ENCODE data around the gene TIMM21. TPM values are rescaled to one million over a fixed set of nuclear protein-coding genes. Genes with fewer than 3 reads are reported as not detected.

The TIMM21 gene
- total RNA-seq, 1 donor from 2014 or later = 27.5 TPM

DNA sequence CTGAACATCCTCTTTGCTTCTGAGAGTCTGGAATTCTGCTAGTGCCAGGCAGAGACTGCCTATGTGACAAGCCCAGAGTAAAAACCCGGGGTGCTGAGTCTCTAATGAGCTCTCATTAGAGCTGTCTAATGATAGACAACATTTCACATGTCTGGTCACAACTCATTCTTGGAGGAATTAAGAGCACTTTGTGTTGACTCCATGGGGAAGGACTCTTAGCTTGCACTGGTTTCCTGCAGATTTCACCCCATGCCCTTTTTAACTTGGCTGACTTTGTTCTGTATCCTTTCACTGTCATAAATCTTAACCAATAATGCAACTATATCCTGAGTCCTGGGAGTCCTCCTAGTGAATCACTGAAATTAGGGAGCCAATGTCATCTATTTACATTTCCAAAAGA lies 34.2 kb upstream of the TIMM21 start:
- no peak overlapping the region for H3K27ac Mint-ChIP-seq
- H3K4me3 Mint-ChIP-seq (ENCODE audit: low read depth) = no peak overlapping the region
- no peaks in the 10 kb centered on the region for H3K27me3 Mint-ChIP-seq
- no peak for DNase-seq (ENCODE audit: low spot score, unreplicated experiment)
- peaks cover 8% of the 10 kb centered on the region for H3K4me1 Mint-ChIP-seq (ENCODE audit: low read depth)
- TF ChIP-seq, protein P1, sequence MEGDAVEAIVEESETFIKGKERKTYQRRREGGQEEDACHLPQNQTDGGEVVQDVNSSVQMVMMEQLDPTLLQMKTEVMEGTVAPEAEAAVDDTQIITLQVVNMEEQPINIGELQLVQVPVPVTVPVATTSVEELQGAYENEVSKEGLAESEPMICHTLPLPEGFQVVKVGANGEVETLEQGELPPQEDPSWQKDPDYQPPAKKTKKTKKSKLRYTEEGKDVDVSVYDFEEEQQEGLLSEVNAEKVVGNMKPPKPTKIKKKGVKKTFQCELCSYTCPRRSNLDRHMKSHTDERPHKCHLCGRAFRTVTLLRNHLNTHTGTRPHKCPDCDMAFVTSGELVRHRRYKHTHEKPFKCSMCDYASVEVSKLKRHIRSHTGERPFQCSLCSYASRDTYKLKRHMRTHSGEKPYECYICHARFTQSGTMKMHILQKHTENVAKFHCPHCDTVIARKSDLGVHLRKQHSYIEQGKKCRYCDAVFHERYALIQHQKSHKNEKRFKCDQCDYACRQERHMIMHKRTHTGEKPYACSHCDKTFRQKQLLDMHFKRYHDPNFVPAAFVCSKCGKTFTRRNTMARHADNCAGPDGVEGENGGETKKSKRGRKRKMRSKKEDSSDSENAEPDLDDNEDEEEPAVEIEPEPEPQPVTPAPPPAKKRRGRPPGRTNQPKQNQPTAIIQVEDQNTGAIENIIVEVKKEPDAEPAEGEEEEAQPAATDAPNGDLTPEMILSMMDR (IDR thresholded peaks at IDR 0.05; ENCODE audit: unreplicated experiment) = no peak
- peaks cover 16% of the 10 kb centered on the region for H3K9me3 Mint-ChIP-seq (ENCODE audit: low read depth)
- H3K36me3 Mint-ChIP-seq (ENCODE audit: insufficient read depth) = peaks cover 8% of the 10 kb centered on the region

DNA sequence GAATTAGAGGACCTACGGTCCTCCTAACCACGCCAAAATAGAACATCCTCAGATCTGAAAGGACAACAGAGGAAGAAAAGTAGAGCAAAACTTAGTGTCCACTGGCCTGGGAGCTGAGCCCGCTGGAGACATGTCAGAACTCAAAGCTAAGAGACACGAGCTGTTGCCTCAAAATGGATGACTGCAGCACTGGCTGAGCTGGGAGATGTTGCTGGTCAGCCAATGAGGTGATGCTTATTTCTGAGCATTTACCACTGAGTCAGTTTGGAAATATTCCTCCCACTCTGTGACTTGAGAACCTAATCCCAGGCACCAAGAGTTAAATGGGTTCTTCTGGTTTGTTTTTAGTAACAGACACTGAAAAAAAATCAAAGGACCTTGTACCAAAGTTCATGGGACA lies 33.3 kb upstream of the TIMM21 start:
- Mint-ChIP-seq H3K4me1 (ENCODE audit: low read depth) (peaks cover 8% of the 10 kb centered on the region), H3K27ac (no peak overlapping the region), H3K9me3 (ENCODE audit: low read depth) (peaks cover 15% of the 10 kb centered on the region), H3K27me3 (peaks cover 5% of the 10 kb centered on the region), H3K4me3 (ENCODE audit: low read depth) (no peak overlapping the region), H3K36me3 (ENCODE audit: insufficient read depth) (peaks cover 8% of the 10 kb centered on the region)
- TF ChIP-seq, protein P1 (IDR thresholded peaks at IDR 0.05; ENCODE audit: unreplicated experiment) = no peak
- no peak for DNase-seq (ENCODE audit: low spot score, unreplicated experiment)

DNA sequence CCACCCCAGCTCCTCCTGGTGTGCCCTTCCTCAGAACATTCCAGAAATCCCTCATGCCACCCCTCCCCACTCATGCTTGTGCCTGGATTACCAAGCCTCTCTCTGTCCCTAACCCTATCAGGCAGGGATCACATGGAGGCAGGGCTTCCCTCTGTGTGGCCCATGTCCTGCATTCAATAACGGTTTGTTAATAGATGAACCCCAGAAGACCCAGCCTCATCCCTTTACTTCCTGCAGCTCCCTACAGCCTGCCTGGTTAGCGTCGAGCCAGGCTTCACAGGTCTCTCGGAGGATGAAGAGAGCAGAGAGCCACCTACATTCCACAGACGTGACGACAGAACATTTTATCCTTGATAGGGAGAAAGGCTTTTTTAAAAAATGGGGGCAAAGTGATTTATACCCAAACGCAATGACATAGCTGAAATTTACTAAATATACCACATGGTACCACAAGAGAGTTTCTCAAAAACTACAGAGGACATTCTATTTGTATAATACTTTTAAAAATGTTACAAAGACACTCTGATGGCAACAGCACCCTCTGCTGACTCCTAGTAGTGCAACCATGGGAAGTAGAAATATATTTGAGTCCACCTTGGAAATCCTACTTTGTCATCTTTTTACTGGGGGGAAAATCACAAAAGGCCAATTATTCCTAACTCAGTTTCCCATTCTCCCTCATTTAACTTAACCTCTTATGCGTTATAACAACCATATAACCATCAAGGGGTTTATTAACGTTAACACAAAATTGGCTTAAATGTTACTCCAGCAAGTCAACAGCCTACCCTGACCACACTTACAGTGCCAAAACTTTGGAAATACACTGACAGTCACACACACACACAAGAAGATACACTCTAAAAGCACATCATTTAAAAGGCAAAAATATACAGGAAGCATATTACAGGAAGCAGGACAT lies 31.4 kb upstream of the TIMM21 start:
- no peak overlapping the region for H3K4me3 Mint-ChIP-seq (ENCODE audit: low read depth)
- TF ChIP-seq, protein P1 (IDR thresholded peaks at IDR 0.05; ENCODE audit: unreplicated experiment) = peak; percentile 92
- peaks cover 8% of the 10 kb centered on the region for H3K4me1 Mint-ChIP-seq (ENCODE audit: low read depth)
- H3K9me3 Mint-ChIP-seq (ENCODE audit: low read depth) = peaks cover 10% of the 10 kb centered on the region
- DNase-seq (ENCODE audit: low spot score, unreplicated experiment) = no peak
- peak overlapping the region; percentile 90 for H3K27ac Mint-ChIP-seq
- H3K27me3 Mint-ChIP-seq = peaks cover 8% of the 10 kb centered on the region
- H3K36me3 Mint-ChIP-seq (ENCODE audit: insufficient read depth) = peaks cover 8% of the 10 kb centered on the region

DNA sequence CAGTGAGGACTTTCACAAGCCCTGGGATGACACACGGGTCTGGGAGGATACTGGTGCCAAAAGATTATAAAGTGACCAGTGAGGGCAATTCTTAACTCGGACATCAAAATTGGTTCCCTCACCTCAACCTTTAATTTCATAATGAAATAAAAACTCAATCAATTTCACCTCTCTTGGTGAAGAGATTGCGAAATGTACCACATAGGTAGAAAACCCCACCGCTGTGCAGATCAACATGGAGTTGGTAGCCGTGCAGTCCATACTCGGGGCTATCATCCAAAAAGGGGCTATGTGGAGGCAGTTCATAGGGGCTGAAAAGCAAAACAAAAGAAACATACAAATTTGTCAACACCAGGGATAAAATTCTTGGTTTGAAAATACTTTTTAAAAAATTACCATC lies 25.1 kb upstream of the TIMM21 start:
- no peaks in the 10 kb centered on the region for H3K9me3 Mint-ChIP-seq (ENCODE audit: low read depth)
- TF ChIP-seq, protein P1 (IDR thresholded peaks at IDR 0.05; ENCODE audit: unreplicated experiment) = no peak
- peaks cover 27% of the 10 kb centered on the region for H3K27me3 Mint-ChIP-seq
- H3K4me3 Mint-ChIP-seq (ENCODE audit: low read depth) = no peak overlapping the region
- H3K4me1 Mint-ChIP-seq (ENCODE audit: low read depth) = no peaks in the 10 kb centered on the region
- no peak for DNase-seq (ENCODE audit: low spot score, unreplicated experiment)
- no peak overlapping the region for H3K27ac Mint-ChIP-seq
- H3K36me3 Mint-ChIP-seq (ENCODE audit: insufficient read depth) = no peaks in the 10 kb centered on the region

DNA sequence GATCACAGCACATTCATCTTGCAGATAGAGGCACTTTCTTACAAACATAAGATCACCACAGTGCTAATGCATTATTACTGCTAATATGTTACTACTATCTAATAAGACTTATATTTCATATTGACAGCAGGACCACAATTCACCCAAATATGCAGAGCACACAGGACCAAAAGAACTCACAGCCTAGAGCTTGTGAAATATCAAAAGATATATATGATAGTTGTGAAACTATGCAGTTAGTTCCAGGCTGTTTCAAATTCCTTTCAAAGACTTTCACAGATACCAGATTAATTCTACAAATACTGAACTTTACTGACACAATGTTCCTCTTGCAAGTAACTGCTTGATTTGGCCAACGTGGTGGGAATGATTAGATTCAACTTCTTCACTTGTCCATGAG lies 23.7 kb upstream of the TIMM21 start:
- H3K27ac Mint-ChIP-seq = no peak overlapping the region
- peaks cover 24% of the 10 kb centered on the region for H3K27me3 Mint-ChIP-seq
- TF ChIP-seq, protein P1 (IDR thresholded peaks at IDR 0.05; ENCODE audit: unreplicated experiment) = no peak
- no peaks in the 10 kb centered on the region for H3K9me3 Mint-ChIP-seq (ENCODE audit: low read depth)
- no peak overlapping the region for H3K4me3 Mint-ChIP-seq (ENCODE audit: low read depth)
- no peaks in the 10 kb centered on the region for H3K4me1 Mint-ChIP-seq (ENCODE audit: low read depth)
- H3K36me3 Mint-ChIP-seq (ENCODE audit: insufficient read depth) = no peaks in the 10 kb centered on the region
- no peak for DNase-seq (ENCODE audit: low spot score, unreplicated experiment)
